Measurements from ENCODE around the gene AMT. TPM values are rescaled to one million over a fixed set of nuclear protein-coding genes. Genes with fewer than 3 reads are reported as not detected.

The AMT gene
- total and polyA plus RNA-seq, 11 donors, result 3.5 to 39.9 (median 17.0) TPM

DNA sequence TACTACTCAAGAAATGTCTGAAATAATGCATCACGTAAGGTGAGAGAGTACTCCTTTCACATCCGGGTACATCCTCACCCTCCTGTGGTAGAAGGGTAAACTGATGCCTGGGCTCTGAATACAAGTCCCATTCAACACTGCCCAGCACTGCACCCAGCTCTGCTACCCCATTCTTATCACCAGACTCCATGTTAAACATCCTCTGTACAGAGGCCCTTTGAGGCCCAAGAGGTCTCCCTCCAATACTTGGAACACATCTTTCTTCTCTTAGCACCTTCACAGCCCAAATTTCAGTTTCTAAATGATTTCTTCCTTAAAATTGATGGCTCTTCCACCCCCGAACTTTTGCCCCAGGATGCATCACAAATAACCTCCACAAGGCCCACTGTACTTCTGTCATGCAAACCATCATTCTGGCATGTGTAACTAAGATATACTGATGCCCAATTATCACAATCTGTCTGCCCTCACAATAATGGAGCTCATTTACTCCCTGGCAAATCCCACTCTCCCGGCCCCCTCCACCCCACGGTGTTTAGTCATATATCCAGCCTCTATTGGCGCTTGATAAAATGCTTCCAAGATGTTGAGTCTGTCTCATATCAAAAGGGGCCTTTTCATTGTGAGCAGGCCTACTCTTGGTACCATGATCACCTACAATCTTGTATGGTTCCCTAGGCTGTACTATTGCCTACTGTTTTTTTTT, 51.5 kb downstream of the AMT start:
- DNase-seq (no peak), ATAC-seq (no peak)
- H3K27ac ChIP-seq, result no peak overlapping the region
- no peak for TF ChIP-seq CTCF (IDR thresholded peaks at IDR 0.05)
- TF ChIP-seq POLR2A (IDR thresholded peaks at IDR 0.05), result no peak
- no peak overlapping the region for H3K4me3 ChIP-seq
- peaks cover 0 to 100% (median 96%) of the 10 kb centered on the region in 9 donors for H3K36me3 ChIP-seq
- WGBS, 4 donors, result 84 to 91% (median 87%) methylated on average over 6 of the region's 6 CpGs
- H3K9me3 ChIP-seq, result no peaks in the 10 kb centered on the region
- H3K27me3 ChIP-seq, result no peaks in the 10 kb centered on the region
- intact Hi-C loops (cut with DNase I), result no loop called here
- H3K4me1 ChIP-seq, result peaks cover 0 to 34% (median under 1%) of the 10 kb centered on the region in 12 donors

Other genes with a start within 250 kb of the AMT start
- gene C3orf62, start 145.2 kb downstream of the AMT start, total RNA-seq, result 1 to 10 TPM; 1.3 to 5.6 (median 2.9) TPM
- gene C3orf62, start 145.2 kb downstream of the AMT start, polyA plus RNA-seq, result 1 to 10 TPM; 2.5 to 3.3 TPM
- 10 to 100 TPM; 17.3 to 48.6 (median 37.2) TPM for gene USP4, start 82.4 kb downstream of the AMT start, total RNA-seq
- 10 to 100 TPM; 24.3 to 27.8 TPM for gene USP4, start 82.4 kb downstream of the AMT start, polyA plus RNA-seq
- gene GPX1, start 64.1 kb downstream of the AMT start, total RNA-seq, result 100 to 1,000 TPM in 8 of 9 donors, 10 to 100 TPM in 1; 86.3 to 341 (median 124) TPM
- gene GPX1, start 64.1 kb downstream of the AMT start, polyA plus RNA-seq, result 100 to 1,000 TPM; 174 to 189 TPM
- 100 to 1,000 TPM; 224 to 479 (median 291) TPM for gene RHOA, start 10.5 kb downstream of the AMT start, total RNA-seq
- 100 to 1,000 TPM; 106 to 406 TPM for gene RHOA, start 10.5 kb downstream of the AMT start, polyA plus RNA-seq
- 10 to 100 TPM; 13.2 to 25.3 (median 16.7) TPM for gene TCTA, start 10.1 kb downstream of the AMT start, total RNA-seq
- gene TCTA, start 10.1 kb downstream of the AMT start, polyA plus RNA-seq, result 10 to 100 TPM; 13.1 to 19.1 TPM
- 10 to 100 TPM in 7 of 9 donors, 1 to 10 TPM in 2; 4.7 to 21.0 (median 18.8) TPM for gene NICN1, start 6.9 kb upstream of the AMT start, total RNA-seq
- gene NICN1, start 6.9 kb upstream of the AMT start, polyA plus RNA-seq, result 10 to 100 TPM in 1 of 2 donors, 1 to 10 TPM in 1; 8.2 to 11.8 TPM
- gene DAG1, start 47.8 kb upstream of the AMT start, total RNA-seq, result 100 to 1,000 TPM; 122 to 218 (median 141) TPM
- gene DAG1, start 47.8 kb upstream of the AMT start, polyA plus RNA-seq, result 100 to 1,000 TPM in 1 of 2 donors, 10 to 100 TPM in 1; 39.9 to 124 TPM
- gene BSN, start 132.0 kb upstream of the AMT start, total RNA-seq, result 1 to 10 TPM in 5 of 9 donors, under 1 TPM in 4; 0.12 to 1.6 (median 1.0) TPM
- under 1 TPM; 0.19 to 0.42 TPM for gene BSN, start 132.0 kb upstream of the AMT start, polyA plus RNA-seq